HG02884 (cell line): ENCODE measurements around the gene PTPRD.
A peak's percentile ranks its signal among the peaks of the same experiment; 100 is the strongest.

Source experiments
- ATAC-seq: cut with Tn5 transposase; IDR thresholded peaks from one replicate; pipeline ENCODE4 v1.9.1; 2021; ENCODE audit warnings: mild to moderate bottlenecking, moderate library complexity; ENCODE audit not compliant: unreplicated experiment

The PTPRD gene

DNA sequence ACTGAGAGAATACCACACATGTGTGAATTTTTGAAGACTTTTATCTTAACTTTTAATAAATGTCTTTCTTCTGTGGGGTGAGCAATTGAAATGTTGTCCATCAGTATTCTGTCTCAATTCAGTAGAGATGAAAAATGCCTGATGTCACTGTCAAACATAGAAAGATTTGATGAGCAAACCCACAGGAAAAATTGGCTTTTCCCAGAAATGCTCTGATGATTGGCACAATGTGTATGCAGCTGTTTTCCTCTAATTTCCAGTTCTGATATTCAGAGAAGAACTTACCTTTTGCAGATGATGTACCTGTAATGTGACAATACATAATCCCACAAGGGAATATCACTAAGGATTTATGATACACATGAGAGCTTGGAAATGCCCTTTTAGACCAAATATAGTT lies 340.0 kb downstream of the PTPRD start:
- ATAC-seq: no peak

DNA sequence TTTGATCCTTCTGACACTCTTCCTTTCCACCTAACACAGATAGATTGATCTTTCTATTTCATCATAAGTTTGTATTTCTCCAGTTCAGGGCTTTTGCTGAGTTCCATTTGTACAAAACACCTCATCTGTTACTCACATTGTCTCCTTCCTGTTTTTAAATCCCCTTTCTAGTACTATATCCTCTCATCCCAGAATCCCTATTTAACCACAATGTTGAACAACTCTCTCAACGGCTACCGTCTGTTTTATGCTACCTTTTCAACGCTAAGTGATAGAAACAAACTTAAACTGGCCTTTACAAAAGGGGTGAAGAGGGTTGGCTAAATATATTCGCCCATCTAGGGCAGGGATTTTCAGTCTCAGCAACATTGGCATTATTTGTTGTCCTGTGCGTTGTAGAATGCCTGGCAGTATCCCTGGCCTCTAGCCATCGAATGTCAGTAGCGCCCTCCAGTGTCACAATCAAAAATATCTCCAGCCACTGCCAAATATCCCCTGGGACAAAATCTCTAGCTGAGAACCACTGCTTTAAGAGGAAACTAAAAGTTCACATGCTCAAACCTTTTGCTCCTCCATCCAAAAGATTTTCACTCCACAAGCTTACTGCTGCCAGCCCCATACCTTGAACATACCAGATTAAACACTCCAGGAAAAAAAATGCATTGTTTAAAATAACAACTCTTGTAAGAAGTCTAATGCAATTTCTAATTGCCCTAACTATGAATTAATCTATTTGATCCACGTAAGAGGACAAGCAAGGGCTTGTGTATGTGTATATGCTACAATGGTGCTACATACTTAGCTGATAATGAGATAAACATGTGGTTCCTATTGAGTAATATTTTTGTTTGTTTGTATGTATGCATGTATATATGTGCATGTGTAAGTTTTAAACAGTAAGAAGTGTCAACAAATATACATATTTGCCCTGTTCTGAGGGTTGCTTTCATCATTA lies 344.0 kb downstream of the PTPRD start:
- ATAC-seq: no peak

DNA sequence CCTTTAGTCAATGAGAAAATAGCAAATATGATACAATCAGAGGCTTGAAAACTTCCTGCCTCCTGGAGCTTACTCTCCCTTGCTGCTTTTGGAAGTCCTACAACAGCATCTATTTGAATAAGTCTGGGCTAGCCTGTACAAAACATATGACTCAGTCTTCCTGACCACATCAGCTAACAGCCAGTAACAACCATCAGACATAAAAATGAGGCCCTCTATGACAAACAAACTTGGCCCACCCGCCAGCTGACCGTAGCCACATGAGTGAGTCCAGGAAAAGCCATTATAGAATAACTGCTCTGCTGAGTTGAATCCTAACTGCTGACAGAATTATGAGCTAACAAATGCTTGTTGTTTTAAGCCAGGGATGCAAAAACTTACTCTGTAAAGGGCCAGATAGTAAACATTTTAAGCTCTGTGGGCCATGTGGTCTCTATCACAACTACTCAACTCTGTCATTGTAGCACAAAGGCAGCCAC lies 347.6 kb downstream of the PTPRD start:
- ATAC-seq: no peak

DNA sequence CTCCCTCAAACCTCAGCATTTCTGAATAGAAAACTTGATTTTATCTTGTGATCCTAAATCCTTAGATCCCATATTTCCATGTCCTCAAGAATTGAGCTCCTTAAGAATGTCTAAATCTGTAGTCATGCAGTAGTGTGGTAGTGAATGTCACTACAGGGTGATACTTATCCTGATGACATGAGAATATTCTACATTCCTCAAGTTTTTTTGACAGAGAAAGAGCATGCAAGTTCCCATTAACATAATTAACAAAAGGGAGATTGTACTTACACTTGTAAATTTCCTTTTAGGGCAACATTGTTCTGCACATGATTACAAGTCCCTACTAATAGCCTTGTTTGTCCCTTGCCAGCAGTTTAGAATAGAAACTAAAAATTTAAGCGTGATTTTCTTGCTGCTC lies 352.3 kb downstream of the PTPRD start:
- no peak for ATAC-seq

DNA sequence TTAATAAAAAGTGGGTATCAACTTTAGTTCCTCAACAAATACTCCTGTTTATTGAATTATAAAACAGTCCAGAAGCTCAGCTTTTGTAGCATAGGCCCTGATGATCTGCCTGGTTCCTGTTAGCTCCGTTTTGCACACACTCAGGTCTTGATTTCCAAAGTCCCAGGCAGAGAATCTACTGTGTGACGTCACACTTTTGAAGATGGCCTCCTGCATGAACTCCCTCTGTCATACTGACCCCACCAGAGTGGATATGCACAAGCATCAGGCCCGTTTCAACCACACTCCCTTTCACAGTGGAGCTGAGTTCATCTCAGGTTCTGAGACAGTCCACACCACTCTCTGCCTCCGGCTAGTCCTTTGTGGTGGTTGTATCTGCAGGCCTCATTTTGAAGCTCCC lies 353.1 kb downstream of the PTPRD start:
- ATAC-seq: no peak

DNA sequence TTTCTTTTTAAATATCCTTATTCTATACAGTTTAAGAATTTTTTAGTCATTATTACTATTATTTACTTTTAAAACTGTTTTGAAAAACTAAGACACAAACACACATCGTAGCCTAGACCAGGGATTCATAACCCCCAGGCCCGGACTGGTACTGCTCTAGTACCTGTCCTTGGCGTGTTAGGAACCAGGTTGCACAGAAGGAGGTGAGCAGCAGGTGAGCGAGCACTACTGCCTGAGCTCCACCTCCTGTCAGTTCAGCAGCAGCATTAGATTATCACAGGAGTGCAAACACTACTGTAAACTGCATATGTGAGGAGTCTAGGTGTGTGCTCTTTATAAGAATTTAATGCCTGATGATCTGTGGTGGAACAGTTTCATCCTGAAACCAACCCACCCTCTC lies 357.0 kb downstream of the PTPRD start:
- no peak for ATAC-seq

DNA sequence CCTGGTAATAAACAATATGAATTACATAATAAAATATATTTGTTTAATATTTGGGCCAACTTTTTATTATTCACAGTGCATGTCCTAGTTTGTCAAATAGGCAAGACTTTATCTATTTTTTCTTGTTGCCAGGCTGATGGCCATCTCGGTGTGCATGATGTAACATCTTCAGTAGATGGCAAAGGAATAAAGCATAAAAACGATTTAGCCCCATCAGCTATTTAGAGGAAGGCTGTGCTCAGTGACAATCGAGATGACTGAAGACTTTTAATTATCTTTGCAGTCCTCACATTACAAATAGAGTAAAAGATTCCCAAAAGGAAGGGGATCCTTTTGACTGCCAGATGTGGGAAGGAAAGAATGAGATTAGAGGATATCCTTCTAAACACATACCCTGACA lies 358.5 kb downstream of the PTPRD start:
- ATAC-seq: no peak

DNA sequence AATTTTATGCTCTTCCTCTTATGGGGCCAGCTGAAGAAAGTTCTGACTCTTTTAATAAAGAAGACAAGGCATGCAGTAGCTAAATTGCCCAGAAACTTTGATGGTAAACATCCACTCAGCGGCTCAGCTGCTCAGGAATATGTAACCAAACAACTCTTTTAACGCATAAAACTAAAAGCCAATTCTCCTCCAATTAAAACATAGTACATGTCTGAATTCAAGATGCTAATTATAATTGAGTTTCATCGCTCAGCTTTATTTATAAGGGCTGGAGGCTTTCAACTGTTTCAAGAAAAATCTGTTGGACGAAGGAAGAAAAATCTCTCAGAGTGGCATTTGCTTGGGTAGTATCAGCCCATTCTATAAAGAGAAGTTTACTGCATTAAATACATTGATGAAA lies 359.5 kb downstream of the PTPRD start:
- ATAC-seq: no peak

DNA sequence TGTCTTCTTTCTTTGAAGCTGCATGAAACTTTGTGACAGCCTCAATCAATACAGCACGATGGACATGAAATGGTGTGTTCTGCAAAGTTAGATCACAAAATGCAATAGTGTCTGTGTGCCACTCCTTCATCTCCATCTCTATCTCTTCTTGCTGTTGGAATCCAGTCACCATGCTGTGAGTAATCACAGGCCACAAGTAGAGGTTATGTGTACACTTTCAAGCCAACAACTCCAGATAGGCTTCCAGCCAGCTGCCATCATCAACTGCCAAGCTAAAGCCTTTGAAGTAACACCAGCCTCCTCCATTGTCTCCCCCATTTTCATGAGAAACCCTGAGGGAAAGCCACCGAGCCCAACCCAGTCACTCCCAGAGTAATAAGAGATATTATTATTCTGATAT lies 360.6 kb downstream of the PTPRD start:
- ATAC-seq: no peak

DNA sequence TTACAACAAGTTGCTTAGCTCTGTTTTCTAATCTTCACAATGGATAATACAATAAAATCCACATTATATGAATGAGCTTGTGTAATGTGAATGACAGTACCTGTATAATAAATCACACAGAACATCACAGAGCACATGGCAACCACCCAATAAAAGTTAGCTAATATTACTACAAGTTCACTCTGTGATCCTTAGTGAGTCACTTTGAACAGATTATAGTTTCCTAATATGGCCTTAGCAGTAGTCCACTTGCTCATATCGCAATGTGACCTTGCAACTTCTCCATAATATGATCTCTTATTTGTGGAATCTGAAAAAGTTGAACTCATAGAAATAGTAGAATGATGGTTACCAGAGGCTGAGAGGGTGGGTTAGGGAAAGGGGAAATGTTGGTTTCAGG lies 361.3 kb downstream of the PTPRD start:
- ATAC-seq: no peak

DNA sequence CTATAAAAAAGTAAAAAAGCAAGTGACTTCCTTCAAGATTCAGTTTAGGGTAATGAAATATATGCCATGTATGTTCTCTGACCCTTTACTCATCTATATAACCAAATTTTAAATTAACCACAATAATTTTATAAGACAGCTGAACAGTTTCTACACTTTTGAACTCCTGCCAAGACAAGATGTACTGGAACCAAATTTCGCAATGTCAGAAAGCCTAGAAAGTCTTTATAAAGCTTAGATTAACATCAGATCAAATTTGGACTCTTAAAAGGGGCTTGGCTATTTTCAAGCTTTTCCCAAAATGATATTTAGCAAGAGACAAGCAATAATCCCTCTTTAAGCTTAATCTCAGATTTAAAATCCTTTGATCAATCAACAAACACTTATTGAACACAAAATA lies 362.6 kb downstream of the PTPRD start:
- no peak for ATAC-seq

DNA sequence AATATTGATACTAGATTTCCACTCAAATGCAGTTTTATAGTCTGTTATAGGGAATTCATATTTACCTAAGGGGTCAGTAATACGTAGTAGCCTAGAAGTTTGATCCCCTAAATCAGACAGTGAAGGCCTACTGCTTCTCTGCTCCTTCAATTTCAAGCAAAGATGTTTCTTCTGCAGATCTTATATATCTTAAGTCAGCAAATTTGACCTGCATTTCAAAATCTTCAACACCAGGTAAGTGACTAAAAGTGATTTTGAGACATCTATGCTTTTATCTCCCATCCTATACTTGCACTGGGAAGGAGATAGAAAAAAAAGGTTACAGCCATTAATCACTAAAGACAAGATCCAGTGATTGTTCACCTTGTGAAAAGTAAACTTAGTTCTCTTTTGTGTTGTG lies 363.9 kb downstream of the PTPRD start:
- ATAC-seq: no peak

DNA sequence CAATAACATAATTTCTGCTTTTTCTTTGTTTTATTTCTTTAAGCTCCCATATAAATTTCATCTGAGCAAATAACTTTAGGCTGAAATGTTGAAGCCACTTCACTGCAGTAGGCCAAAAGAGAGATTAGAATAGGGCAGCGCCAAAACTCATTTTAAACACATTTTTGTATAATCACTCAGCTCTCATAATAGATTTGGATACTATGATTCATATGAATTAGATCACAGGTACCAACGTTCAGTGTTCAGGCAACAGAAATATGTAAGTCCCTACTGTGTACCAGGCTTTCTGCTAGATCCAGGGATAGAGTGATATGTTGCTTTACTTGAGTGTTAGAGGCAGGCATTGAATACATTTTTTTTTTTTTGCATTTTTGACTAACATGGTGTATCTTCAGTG lies 370.5 kb downstream of the PTPRD start:
- no peak for ATAC-seq

DNA sequence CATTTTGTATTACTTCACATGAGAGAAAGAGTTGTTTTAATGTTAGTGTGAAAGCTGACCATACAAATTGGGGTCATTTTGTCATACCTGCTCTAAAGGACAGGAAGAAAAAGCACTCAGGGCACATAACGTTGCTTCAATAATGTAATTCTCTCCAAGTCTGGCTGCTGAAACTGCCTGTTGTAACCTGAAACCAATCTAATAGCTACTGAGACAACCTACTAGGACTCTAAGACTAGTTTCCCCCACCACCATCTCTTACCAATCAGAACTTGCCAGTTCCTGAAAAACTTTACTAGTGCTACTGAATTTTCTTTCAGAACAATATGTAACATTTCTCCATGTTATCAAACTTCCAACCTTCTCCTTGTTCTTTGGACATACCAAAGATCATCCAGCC lies 374.7 kb downstream of the PTPRD start:
- no peak for ATAC-seq

DNA sequence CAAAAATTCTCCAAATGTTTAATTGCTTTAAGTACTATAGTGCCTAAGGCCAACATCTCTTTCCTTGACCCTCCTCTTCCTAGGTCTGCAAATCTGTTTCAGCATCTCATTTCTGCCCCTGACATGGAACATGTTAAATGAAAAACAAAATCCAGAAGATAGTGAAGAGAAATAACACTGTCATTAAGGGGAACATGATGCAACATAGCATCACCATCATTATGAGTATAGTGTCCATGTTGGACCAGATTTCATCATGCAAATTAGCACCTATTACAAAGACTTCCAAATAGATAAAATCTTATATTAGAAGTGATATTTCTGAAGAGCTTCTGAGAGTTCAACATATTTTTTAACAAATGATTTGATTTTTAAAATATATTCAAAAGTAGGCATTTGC lies 375.2 kb downstream of the PTPRD start:
- ATAC-seq: no peak

DNA sequence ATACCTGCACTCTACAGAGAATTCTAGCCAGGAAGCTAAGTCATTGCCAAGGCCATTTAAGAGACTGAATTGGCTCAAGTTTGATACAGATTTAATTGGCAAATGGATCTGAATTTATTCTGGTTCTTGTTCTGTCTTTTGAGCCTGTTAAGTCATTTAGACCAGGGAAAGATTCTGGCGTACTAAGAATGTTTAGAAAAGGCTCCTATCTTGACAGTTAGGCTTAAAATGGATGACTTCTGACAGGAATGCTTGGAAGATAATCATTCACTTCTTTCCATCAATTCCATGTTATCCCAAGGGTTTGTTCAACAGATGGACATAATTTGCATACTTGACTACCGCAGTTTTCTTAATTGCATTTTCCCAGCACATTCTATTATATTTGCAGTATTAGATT lies 376.6 kb downstream of the PTPRD start:
- no peak for ATAC-seq

DNA sequence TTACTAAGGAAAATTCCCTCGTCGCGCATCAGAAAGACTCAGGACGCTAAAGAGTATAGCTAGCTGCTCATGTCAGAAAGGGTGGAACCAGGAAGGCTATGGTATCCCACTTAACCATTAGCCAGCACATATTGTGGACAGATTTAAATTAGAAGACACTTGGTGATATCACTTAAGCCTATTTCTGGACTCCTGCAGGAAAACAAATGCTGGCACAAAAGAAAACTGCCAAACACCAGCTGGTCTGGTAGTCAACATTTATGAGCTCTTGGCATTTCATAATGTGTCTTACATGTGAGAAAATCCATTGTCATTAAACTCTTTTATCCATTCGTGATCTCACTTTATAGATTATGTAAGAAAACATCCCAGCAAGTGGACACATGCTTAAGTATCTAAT lies 377.4 kb downstream of the PTPRD start:
- ATAC-seq: no peak

DNA sequence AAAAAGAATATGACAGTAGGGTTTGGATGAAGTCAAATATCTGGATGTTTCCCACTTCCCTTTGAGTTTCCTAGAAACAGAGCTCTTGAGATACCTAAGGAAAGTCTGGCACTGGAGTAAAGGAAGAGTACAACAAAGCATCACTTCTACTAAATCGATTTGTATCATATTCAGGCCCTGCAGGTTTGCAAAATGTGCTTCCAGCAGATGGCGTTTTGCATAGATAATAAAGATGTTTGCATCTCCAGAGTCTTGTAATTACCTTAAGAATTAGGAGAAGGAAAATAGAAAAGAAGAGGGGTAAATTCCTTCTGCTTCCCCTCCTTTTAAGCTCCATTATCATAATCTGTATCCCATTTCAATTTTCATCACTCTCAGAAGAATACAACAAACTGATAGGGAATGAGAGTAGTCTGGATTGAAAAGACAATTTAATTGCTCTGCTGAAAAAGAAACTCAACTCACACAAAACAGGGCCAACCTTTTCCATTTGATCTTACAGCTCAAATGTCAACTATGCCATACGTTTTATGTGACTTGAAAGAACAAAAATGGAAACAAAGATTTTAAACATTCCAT lies 380.4 kb downstream of the PTPRD start:
- no peak for ATAC-seq

DNA sequence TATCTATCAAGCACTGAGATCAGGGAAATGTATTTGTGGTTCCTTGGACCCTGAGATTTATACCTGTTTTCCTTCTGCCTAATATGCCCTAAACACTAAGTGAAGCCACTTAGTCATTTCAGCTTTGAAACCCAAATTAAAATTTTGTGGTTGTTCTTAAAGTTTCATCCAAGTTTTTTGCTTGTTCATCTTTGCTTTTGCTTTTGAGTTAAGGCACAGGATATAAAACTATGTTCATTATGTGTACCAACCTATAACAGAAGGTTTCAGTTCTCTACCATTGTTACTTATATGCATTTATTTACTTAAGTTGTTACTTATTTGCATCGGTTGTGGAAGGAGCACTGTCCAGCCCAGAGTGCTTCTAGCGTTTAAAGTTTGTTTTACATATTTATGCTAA lies 382.3 kb downstream of the PTPRD start:
- peak; percentile 61 for ATAC-seq

DNA sequence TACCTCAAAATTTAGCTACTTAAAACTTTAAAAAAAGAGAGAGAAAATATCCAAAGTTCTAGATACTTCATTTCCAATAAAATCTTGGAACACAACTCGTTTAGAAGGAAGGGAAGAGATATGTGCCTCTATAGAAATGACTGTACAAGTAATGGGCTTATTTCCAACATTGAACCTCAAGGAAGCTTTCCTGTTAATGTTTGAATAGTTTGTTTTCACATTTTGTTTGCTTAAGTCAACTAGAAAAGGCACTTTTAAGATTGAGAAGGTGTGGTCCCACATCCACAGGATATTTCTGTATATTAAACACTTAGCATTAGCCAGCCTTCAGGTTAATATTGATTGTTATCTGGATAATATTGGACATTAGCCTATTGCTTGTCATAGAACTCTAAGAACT lies 384.7 kb downstream of the PTPRD start:
- ATAC-seq: no peak

DNA sequence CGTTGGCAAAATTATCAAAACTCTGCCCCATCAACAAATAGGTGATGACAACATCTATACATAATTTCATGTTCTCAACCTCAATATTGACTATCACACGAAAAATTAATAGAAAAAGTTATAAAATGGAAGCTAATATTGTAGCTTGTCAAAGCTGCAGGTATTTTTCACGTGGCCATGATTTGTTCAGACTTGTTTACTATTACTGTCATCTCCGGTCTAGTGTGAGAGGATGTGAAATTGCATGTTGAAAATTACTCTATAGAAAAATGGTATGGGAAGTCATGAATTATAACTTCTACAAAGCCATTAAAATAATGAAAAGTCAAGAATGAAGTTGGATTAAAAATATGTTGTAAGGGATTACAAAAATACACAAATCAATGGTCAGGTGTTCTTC lies 385.8 kb downstream of the PTPRD start:
- no peak for ATAC-seq

DNA sequence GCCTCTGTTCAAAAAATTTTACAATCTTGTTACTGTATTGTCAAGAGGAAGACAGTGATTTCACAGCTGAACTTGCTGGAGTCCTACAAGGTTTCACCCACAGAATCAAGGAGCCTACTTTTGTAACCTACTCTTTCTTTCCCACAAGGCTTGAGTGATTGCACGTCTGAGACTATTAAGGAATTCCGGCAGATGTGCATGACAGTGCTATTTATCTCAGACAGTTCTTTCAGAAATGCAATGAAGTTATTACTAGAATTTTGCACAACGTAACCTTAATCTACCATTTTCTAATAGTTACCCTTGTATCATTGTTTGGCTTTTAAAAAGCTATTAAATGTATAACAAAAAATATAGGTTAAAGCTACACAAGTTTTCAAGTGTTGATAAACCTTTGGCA lies 400.1 kb downstream of the PTPRD start:
- ATAC-seq: no peak

DNA sequence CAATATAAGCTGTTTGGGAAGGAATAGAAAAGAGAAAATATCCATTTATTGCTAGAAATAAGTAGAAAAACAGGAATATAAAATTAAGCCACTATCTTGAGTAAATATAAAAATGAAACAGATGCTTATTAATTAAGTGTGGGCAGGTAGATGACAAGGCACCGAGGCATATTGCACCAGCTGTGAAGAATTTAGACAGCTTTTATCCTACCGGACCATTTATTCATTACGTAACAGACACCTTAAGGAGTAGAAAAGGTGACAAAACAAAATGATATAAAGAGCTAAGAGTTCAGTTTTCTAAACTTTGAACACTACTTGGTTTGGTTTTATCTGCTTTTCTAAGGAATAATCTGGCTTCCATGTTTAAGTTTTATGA lies 404.1 kb downstream of the PTPRD start:
- ATAC-seq: no peak
